ENCODE results near the gene USP35.

GRCh38 chr11:78241475-78241874 is 52.8 kb downstream of the USP35 start:
- TF ChIP-seq POLR2AphosphoS5 (IDR thresholded peaks at IDR 0.05; ENCODE audit: low read depth, low read length) (no peak), CTCF (IDR thresholded peaks at IDR 0.05 in 2 of 3, conservative IDR thresholded peaks at IDR 0.05 in 1 of 3; ENCODE audit: borderline replicate concordance in 1 of 3, insufficient read depth in 1 of 3, low read depth in 2 of 3, low read length in 2 of 3) (no peak), POLR2A (IDR thresholded peaks at IDR 0.05; ENCODE audit: borderline replicate concordance, extremely low read depth, insufficient read depth, insufficient read length) (no peak), MAX (IDR thresholded peaks at IDR 0.05) (no peak)
